ENCODE data around the gene ECHDC1.

The ECHDC1 gene

DNA sequence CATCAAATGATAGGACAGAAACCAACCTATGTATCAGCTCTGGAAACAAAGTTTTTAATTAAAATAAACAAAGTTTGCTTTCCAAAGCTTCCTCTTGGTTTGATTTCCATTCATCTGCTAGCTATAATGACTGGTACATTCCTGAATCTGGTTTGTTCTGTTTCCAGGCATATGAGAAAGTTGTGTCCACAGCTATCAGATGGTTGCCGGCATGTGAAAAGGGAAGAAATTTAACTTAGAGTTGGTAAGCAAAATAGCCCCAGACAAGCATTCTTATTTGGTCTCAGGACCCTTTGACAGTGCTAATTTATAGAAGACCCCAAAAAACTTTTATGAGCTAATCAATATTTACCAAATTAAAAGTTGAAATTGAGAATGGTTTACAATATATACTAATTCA lies 80.5 kb downstream of the ECHDC1 start:
- Histone ChIP-seq H3K9ac (ENCODE audit: low read length) (no peak overlapping the region), H3K4me3 (ENCODE audit: low read depth, low read length) (no peak overlapping the region), H3K27ac (ENCODE audit: low read depth, low read length) (no peak overlapping the region), H3K9me3 (ENCODE audit: control insufficient read depth, insufficient read depth, low read depth, low read length) (no peaks in the 10 kb centered on the region), H3K27me3 (ENCODE audit: control insufficient read depth, insufficient read depth, low read length) (no peaks in the 10 kb centered on the region), H3K36me3 (ENCODE audit: control insufficient read depth, insufficient read depth, low read length) (no peaks in the 10 kb centered on the region), H3K4me1 (ENCODE audit: control insufficient read depth, insufficient read depth, low read length) (peaks cover 6% of the 10 kb centered on the region; the same call in 1 of the 2 replicates)

DNA sequence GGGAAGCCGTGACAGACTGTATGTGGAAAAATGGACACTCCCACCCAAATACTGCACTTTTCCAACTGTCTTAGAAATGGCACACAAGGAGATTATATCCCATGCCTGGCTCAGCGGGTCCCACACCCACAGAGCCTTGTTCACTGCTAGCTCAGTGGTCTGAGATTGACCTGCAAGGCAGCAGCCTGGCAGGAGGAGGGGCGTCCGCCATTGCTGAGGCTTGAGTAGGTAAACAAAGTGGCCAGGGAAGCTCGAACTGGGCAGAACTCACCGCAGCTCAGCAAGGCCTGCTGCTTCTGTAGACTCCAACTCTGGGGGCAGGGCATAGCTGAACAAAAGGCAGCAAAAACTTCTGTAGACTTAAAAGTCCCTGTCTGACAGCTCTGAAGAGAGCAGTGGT lies 88.1 kb downstream of the ECHDC1 start:
- Histone ChIP-seq H3K9ac (ENCODE audit: low read length) (no peak overlapping the region), H3K36me3 (ENCODE audit: control insufficient read depth, insufficient read depth, low read length) (no peaks in the 10 kb centered on the region), H3K27ac (ENCODE audit: low read depth, low read length) (no peak overlapping the region), H3K27me3 (ENCODE audit: control insufficient read depth, insufficient read depth, low read length) (no peaks in the 10 kb centered on the region), H3K4me3 (ENCODE audit: low read depth, low read length) (no peak overlapping the region), H3K9me3 (ENCODE audit: control insufficient read depth, insufficient read depth, low read depth, low read length) (no peaks in the 10 kb centered on the region), H3K4me1 (ENCODE audit: control insufficient read depth, insufficient read depth, low read length) (no peaks in the 10 kb centered on the region)

DNA sequence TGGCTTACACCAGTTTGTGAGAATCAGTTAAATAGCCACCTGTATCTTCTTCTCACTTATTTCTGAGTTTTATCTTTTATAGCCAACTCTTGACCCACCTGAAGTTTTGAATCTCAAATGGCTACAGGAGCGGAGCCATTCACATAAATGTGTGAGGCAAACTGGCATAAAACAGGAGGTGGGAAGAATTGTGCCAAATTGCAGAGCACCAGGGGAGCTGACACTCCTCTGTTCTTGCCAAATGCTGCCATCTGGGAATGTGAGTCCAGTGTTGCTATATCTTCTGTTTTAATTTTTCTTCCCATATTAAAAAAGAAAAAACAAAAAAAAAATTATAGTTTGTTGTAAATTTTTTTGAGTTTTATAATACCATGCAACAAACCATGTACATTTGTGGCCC lies 93.8 kb downstream of the ECHDC1 start:
- no peak overlapping the region for H3K27ac ChIP-seq (ENCODE audit: low read depth, low read length)
- no peaks in the 10 kb centered on the region for H3K27me3 ChIP-seq (ENCODE audit: control insufficient read depth, insufficient read depth, low read length)
- no peak overlapping the region for H3K4me3 ChIP-seq (ENCODE audit: low read depth, low read length)
- H3K4me1 ChIP-seq (ENCODE audit: control insufficient read depth, insufficient read depth, low read length), result no peaks in the 10 kb centered on the region
- no peaks in the 10 kb centered on the region for H3K36me3 ChIP-seq (ENCODE audit: control insufficient read depth, insufficient read depth, low read length)
- H3K9ac ChIP-seq (ENCODE audit: low read length), result no peak overlapping the region
- H3K9me3 ChIP-seq (ENCODE audit: control insufficient read depth, insufficient read depth, low read depth, low read length), result no peaks in the 10 kb centered on the region

DNA sequence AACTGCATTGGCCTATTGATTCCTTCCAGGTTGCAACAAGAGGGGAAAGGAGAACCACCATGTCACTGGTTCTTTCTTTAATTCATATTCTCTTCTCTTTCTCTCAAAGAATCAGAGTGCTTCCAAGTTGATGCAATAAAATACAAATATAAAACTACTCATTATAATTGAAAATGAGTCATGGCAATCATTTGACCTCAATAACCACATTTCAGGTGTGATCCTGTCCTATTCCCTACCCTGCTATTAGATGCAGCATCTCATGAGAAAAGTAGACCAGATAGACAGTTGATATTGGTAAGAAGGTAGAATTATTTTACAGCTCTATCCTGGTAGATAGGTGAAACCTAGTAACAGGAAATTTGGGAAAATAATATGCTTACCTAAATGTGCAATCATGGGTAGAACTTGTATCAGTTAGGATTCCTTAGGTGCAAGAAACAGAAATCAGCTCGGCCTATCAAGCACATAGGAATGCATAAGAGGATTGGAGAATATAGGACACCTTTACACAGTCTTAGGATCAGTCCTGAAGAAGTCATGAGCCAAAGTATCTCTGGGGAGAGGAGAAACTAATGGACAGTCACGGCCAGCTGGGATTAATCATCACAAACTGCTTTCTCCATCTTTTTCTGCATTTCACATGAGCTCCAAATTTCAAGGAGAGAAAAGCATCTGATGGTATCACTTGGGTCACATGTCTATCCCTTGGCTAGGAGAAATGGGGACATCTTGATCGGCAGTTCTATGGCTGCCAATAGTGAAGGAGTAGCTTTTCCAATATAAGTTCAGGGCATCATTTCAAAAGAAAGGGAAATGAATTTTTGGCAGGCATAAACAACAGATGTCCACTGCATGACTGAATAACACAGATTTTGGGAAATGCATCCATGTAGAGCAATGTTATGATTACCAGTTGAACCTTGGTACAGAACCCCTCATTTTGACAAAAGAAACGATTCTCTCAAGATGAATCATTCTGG lies 96.0 kb downstream of the ECHDC1 start:
- Histone ChIP-seq H3K36me3 (ENCODE audit: control insufficient read depth, insufficient read depth, low read length) (no peaks in the 10 kb centered on the region), H3K9me3 (ENCODE audit: control insufficient read depth, insufficient read depth, low read depth, low read length) (no peaks in the 10 kb centered on the region), H3K27me3 (ENCODE audit: control insufficient read depth, insufficient read depth, low read length) (no peaks in the 10 kb centered on the region), H3K4me1 (ENCODE audit: control insufficient read depth, insufficient read depth, low read length) (no peaks in the 10 kb centered on the region), H3K4me3 (ENCODE audit: low read depth, low read length) (no peak overlapping the region), H3K9ac (ENCODE audit: low read length) (no peak overlapping the region), H3K27ac (ENCODE audit: low read depth, low read length) (no peak overlapping the region)

DNA sequence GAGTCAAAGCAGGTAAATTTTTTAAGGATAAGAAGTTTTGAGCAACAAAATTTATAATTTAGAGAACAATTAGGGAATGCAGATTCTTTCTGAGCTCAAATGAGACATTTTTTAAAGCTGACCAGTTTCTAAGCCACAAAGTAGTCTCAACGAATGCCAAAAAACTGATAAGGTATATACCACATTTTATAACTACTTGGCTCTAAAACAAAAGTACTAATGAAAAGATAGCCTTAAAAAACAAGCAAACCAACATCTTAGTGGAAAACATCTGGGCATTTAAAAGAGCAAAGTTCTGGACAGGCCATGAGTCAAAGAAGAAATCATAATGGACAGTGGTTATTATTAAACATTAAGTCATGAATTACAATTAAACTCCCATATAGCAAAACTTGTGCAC lies 99.9 kb downstream of the ECHDC1 start:
- no peaks in the 10 kb centered on the region for H3K4me1 ChIP-seq (ENCODE audit: control insufficient read depth, insufficient read depth, low read length)
- no peaks in the 10 kb centered on the region for H3K27me3 ChIP-seq (ENCODE audit: control insufficient read depth, insufficient read depth, low read length)
- H3K4me3 ChIP-seq (ENCODE audit: low read depth, low read length), result no peak overlapping the region
- no peaks in the 10 kb centered on the region for H3K9me3 ChIP-seq (ENCODE audit: control insufficient read depth, insufficient read depth, low read depth, low read length)
- H3K36me3 ChIP-seq (ENCODE audit: control insufficient read depth, insufficient read depth, low read length), result no peaks in the 10 kb centered on the region
- H3K27ac ChIP-seq (ENCODE audit: low read depth, low read length), result no peak overlapping the region
- H3K9ac ChIP-seq (ENCODE audit: low read length), result no peak overlapping the region

Data from HUES6 (cell line).